ENCODE data around the gene GRK2. TPM values are rescaled to one million over a fixed set of nuclear protein-coding genes. Genes with fewer than 3 reads are reported as not detected.

GRK2 gene
- total RNA-seq, 2 experiments from 2014 or later: 280 to 397 TPM

DNA sequence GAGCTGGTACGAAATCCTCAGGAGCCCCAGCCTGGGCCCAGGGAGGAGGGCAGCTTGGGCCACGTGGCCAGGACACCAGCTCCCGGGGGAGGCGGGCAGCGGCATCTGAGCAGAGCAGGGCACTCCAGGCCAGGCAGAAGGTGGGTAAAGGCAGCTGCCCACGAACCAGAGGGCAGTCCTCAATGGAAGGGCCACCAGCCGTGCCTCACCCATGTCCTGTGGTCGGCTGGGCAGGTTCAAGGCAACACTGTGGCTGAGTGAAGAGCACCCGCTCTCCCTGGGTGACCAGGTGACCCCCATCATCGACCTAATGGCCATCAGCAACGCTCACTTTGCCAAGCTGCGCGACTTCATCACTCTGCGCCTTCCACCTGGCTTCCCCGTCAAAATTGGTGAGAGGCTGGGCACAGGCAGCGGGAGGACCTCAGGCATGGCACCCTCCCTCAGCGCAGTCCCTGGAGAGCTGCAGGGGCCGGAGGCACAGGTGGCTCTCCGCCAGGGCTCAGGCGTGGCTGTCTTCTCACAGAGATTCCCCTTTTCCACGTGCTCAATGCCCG lies 34.6 kb downstream of the GRK2 start:
- CTCF ChIA-PET (ENCODE audit: unreplicated experiment): no interaction called here
- no TSS peak for BruUV-seq (replicated peaks)
- POLR2A ChIA-PET: no interaction called here
- intact Hi-C loops (cut with micrococcal nuclease; ENCODE audit: unreplicated experiment): no loop called here
- no peak overlapping the region for H3K4me2 ChIP-seq (ENCODE audit: low read length)
- DNase-seq (ENCODE audit: low spot score): no peak
- no peak for TF ChIP-seq CTCF (conservative IDR thresholded peaks at IDR 0.05; ENCODE audit: low read length)
- TF ChIP-seq EZH2phosphoT487 (IDR thresholded peaks at IDR 0.05; ENCODE audit: borderline replicate concordance, low read depth, low read length): no peak
- H3K36me3 ChIP-seq (ENCODE audit: insufficient read depth, low read length): peaks cover 76% of the 10 kb centered on the region
- H3K4me3 ChIP-seq (ENCODE audit: low read depth, low read length, poor library complexity, severe bottlenecking): no peak overlapping the region
- H3K27ac ChIP-seq (ENCODE audit: low read depth, low read length, poor library complexity, severe bottlenecking): no peak overlapping the region
- H3K79me2 ChIP-seq (ENCODE audit: insufficient read depth, low read depth, low read length): peaks cover 2% of the 10 kb centered on the region; the same call in 1 of the 2 replicates
- H2AFZ ChIP-seq (ENCODE audit: low read length): no peak overlapping the region
- no peaks in the 10 kb centered on the region for H3K4me1 ChIP-seq (ENCODE audit: insufficient read depth, low read length, poor library complexity, severe bottlenecking)
- H3K9me2 ChIP-seq (ENCODE audit: insufficient read depth, low read length): no peaks in the 10 kb centered on the region
- H4K20me1 ChIP-seq (ENCODE audit: insufficient read depth, low read length): no peaks in the 10 kb centered on the region
- H3K9me3 ChIP-seq (ENCODE audit: low read length): peaks cover 8% of the 10 kb centered on the region

DNA sequence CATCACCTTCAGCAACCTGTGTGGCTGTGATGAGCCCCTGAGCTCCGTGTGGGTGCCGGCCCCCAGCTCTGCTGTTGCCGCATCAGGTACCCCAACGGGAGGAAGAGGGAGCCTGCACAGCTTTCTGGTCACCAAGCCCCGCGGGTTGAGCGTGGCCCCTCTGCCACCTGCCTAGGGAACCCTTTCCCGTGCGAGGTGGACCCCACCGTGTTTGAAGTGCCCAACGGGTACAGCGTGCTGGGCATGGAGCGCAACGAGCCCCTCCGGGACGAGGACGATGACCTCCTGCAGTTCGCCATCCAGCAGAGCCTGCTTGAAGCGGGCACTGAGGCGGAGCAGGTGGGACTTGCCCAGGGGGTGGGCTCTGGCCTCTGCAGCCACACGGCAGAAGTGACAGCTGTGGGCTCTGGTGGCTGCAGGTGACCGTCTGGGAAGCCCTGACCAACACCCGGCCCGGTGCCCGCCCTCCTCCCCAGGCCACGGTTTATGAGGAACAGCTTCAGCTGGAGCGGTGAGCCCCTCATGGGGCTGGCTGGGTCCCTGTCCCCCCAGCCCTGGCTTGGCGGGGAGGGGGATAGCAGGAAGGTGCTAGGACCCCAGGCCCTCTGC lies 35.1 kb downstream of the GRK2 start:
- TF ChIP-seq CTCF (conservative IDR thresholded peaks at IDR 0.05; ENCODE audit: low read length) (no peak), EZH2phosphoT487 (IDR thresholded peaks at IDR 0.05; ENCODE audit: borderline replicate concordance, low read depth, low read length) (no peak)
- peaks cover 71% of the 10 kb centered on the region for H3K36me3 ChIP-seq (ENCODE audit: insufficient read depth, low read length)
- no peak overlapping the region for H3K4me3 ChIP-seq (ENCODE audit: low read depth, low read length, poor library complexity, severe bottlenecking)
- no peaks in the 10 kb centered on the region for H4K20me1 ChIP-seq (ENCODE audit: insufficient read depth, low read length)
- intact Hi-C loops (cut with micrococcal nuclease; ENCODE audit: unreplicated experiment): no loop called here
- H3K4me1 ChIP-seq (ENCODE audit: insufficient read depth, low read length, poor library complexity, severe bottlenecking): no peaks in the 10 kb centered on the region
- H2AFZ ChIP-seq (ENCODE audit: low read length): no peak overlapping the region
- ChIA-PET POLR2A (no interaction called here), CTCF (ENCODE audit: unreplicated experiment) (no interaction called here)
- H3K27ac ChIP-seq (ENCODE audit: low read depth, low read length, poor library complexity, severe bottlenecking): no peak overlapping the region
- H3K9me2 ChIP-seq (ENCODE audit: insufficient read depth, low read length): no peaks in the 10 kb centered on the region
- no peak overlapping the region for H3K4me2 ChIP-seq (ENCODE audit: low read length)
- H3K9me3 ChIP-seq (ENCODE audit: low read length): peaks cover 2% of the 10 kb centered on the region; the same call in 1 of the 2 replicates
- H3K79me2 ChIP-seq (ENCODE audit: insufficient read depth, low read depth, low read length): no peaks in the 10 kb centered on the region
- TSS peak; percentile 32 for BruUV-seq (replicated peaks)
- DNase-seq (ENCODE audit: low spot score): no peak

- POLR2A ChIA-PET: no interaction called here
- no peak for TF ChIP-seq EZH2phosphoT487 (IDR thresholded peaks at IDR 0.05; ENCODE audit: borderline replicate concordance, low read depth, low read length)
- no peak for TF ChIP-seq CTCF (conservative IDR thresholded peaks at IDR 0.05; ENCODE audit: low read length)
- H3K79me2 ChIP-seq (ENCODE audit: insufficient read depth, low read depth, low read length): no peaks in the 10 kb centered on the region
- no peaks in the 10 kb centered on the region for H3K9me3 ChIP-seq (ENCODE audit: low read length)
- no peak overlapping the region for H3K27ac ChIP-seq (ENCODE audit: low read depth, low read length, poor library complexity, severe bottlenecking)
- H3K36me3 ChIP-seq (ENCODE audit: insufficient read depth, low read length): peaks cover 71% of the 10 kb centered on the region
- no peak for DNase-seq (ENCODE audit: low spot score)
- no peak overlapping the region for H3K4me2 ChIP-seq (ENCODE audit: low read length)
- intact Hi-C loops (cut with micrococcal nuclease; ENCODE audit: unreplicated experiment): no loop called here
- CTCF ChIA-PET (ENCODE audit: unreplicated experiment): no interaction called here
- H3K9me2 ChIP-seq (ENCODE audit: insufficient read depth, low read length): no peaks in the 10 kb centered on the region
- H3K4me3 ChIP-seq (ENCODE audit: low read depth, low read length, poor library complexity, severe bottlenecking): no peak overlapping the region
- no TSS peak for BruUV-seq (replicated peaks)
- H4K20me1 ChIP-seq (ENCODE audit: insufficient read depth, low read length): no peaks in the 10 kb centered on the region
- H2AFZ ChIP-seq (ENCODE audit: low read length): no peak overlapping the region
- no peaks in the 10 kb centered on the region for H3K4me1 ChIP-seq (ENCODE audit: insufficient read depth, low read length, poor library complexity, severe bottlenecking)
These were observed 35.8 kb downstream of the GRK2 start for GRCh38 chr11:67301951-67302516.
